ENCODE measurements around the gene SHOC2. TPM values are rescaled to one million over a fixed set of nuclear protein-coding genes. Genes with fewer than 3 reads are reported as not detected.

Gene SHOC2
- total RNA-seq = 10 to 100 TPM; 28.4 to 41.9 (median 36.2) TPM

DNA sequence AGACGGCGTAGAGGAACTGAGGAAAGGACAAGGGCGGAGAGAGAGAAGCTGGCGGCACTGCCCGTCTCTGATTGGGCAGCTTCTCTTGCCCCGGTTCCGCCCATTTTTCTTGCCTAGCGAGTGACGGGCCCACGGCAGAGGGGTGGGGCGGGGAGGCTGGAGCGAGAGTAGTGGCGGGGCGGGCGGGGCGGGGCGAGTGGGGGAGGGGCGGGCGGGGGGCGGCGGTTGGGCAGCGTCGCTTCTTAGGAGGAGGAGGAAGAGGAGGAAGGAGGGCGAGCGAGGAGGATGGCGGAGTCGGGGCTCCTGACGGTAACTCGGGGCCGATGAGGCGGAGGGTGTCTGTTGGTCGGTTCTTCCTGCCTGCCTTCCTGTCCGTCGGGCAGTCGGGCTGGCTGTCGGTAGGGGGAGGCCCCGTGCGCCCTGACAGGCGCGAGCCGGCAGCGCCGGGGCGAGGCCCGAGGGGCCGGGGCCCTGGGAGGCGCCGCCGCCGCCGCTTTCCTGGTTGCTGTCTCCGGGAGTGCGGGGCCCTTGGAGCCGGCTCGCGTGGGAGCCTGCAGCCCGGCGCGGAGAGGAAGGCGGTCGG is at the start of gene SHOC2:
SHOC2 (plus strand) TSS at position 256 of the 583 bp plus-strand sequence. CDS start 44,755 bp downstream, outside the sequence.
- 0 to 1% methylated on average over 27 to 47 of the region's 61 CpGs for WGBS, 2 donors
- intact Hi-C loops (cut with DNase I; ENCODE audit: low total_unique reads) = no loop called here
- TF ChIP-seq POLR2A (IDR thresholded peaks at IDR 0.05) = no peak
- TF ChIP-seq, protein P1, sequence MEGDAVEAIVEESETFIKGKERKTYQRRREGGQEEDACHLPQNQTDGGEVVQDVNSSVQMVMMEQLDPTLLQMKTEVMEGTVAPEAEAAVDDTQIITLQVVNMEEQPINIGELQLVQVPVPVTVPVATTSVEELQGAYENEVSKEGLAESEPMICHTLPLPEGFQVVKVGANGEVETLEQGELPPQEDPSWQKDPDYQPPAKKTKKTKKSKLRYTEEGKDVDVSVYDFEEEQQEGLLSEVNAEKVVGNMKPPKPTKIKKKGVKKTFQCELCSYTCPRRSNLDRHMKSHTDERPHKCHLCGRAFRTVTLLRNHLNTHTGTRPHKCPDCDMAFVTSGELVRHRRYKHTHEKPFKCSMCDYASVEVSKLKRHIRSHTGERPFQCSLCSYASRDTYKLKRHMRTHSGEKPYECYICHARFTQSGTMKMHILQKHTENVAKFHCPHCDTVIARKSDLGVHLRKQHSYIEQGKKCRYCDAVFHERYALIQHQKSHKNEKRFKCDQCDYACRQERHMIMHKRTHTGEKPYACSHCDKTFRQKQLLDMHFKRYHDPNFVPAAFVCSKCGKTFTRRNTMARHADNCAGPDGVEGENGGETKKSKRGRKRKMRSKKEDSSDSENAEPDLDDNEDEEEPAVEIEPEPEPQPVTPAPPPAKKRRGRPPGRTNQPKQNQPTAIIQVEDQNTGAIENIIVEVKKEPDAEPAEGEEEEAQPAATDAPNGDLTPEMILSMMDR (IDR thresholded peaks at IDR 0.05) = no peak
- peak within 1 kb of the TSS; percentile 75 for H3K4me3 ChIP-seq (ENCODE audit: low read depth, poor library complexity, severe bottlenecking)
- peak in 1 of 2 donors; percentile 100 for DNase-seq (ENCODE audit: low spot score in 2 of 2)

DNA sequence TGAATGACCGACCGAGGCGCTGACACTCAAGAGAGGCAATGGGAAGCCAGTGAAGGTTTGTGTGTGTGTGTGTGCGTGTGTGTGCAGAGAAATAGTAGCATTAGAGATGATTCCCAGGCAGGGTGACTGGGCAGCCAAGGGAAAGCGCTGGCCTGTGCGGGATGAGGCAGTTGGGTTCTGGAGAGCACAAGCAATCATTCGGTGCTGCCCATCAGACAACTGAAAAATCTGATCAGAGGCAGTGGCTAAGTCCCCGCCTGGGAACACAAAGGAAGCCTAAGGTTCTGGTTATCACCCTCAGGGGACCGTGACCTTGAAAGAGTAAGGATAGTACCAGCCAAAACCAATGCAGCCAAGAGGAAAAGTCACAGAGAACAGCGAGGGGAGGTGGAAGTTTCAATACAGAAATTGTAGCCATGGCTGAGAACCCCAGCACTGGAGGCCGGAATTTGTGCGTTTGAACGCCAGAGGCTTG is 48.5 kb upstream of the SHOC2 start:
- TF ChIP-seq, protein P1 (IDR thresholded peaks at IDR 0.05) = no peak
- TF ChIP-seq POLR2A (IDR thresholded peaks at IDR 0.05) = no peak
- peak in 1 of 2 donors; percentile 87 for DNase-seq (ENCODE audit: low spot score in 2 of 2)
- intact Hi-C loops (cut with DNase I; ENCODE audit: low total_unique reads) = no loop called here
- no peak overlapping the region for H3K4me3 ChIP-seq (ENCODE audit: low read depth, poor library complexity, severe bottlenecking)
- whole genome bisulfite sequencing, 2 donors = 46 to 47% methylated on average over 13 of the region's 13 CpGs

DNA sequence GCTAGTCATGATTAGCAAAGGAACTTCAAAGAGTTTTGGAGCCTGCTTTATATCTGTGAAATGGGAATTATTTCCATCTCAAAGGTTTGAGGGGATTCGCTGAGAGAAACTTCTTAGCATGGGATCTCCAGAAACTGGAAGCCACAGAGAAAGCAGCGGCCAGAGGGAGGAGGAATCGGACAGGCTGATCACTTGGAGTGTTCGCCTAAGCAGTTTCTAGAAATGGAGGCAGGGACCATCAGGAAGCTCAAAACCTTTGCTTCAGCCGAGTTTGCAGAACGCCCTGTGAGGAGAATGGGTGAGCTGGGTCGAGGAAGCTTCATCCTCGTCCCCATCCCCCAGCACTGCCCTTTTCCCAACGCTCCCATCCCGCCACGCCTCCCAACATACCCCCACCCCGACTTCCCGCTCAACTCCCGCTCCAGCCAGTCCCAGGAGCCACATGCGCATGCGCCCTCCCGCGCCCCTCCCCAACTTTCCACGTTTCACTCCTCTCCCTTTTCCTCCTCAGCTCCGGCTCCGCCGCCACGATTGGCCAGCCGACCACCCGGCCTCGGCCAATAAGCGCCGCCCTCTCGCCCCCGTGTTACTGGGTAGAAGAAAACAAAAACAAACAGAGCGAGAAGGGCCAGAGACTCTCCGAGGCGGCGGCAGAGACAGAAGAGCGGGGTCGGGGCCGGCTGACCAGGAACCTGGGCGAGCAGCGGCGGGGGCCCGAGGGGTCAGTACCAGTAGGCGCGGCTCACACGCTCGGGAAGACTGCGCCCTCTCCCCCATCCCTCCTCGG is 47.9 kb upstream of the SHOC2 start, which contains the start of gene PDCD4:
PDCD4 (plus strand) TSS at position 631 of the 787 bp plus-strand sequence. CDS start 4,100 bp downstream, outside the sequence.
- intact Hi-C loops (cut with DNase I; ENCODE audit: low total_unique reads) = no loop called here
- peak in 1 of 2 donors; percentile 80 for TF ChIP-seq POLR2A (IDR thresholded peaks at IDR 0.05)
- TF ChIP-seq, protein P1 (IDR thresholded peaks at IDR 0.05) = no peak
- peak within 1 kb of the TSS; percentile 65 for H3K4me3 ChIP-seq (ENCODE audit: low read depth, poor library complexity, severe bottlenecking)
- DNase-seq (ENCODE audit: low spot score in 2 of 2) = peak; percentile 100
- WGBS, 2 donors = 0 to 1% methylated on average over 41 to 45 of the region's 47 CpGs

DNA sequence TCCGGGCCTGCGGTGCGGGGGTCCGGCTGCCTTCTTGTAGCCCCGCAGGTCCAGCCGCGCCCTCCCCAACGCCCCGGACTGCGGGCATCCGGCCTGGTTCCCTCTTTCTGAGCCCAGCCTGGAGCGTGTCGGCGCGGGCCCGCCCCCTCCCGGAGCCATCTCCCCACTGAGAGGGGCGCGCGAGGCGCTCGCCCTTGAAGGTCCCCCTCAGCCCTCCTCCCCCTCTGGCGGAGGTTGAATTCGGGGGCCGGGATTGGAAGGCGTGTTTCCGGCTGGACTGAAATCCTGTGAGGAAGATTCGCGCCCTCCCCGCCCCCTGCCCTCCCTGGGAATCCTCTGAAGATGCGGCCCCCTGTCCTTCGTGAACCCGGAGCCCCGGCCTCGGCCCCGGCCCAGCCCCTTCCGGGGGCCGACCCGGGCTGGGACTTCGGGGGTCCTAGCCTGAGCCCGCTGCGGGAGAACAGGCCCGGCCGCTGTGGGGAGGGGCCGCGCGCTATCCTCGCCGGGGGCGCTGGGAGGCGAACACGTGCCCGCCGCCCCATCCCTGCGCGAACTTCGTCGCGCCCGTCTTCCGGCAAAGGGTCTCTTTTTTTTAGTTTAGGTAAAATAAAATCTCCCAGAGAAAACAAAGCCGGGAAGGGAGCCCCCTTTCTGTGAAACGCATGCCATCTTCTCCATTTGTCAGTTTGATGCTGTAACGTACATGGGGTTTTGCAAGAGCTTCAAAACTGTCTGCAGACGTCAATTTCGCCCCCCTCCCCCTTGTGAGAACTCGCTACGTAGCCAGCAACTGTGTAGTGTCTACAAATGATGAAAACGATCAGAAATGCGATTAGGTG is 47.0 kb upstream of the SHOC2 start:
- intact Hi-C loops (cut with DNase I; ENCODE audit: low total_unique reads) = no loop called here
- peak; percentile 74 to 95 for DNase-seq (ENCODE audit: low spot score in 2 of 2)

More for the DNA sequence above, 47.0 kb upstream of the SHOC2 start:
- H3K4me3 ChIP-seq (ENCODE audit: low read depth, poor library complexity, severe bottlenecking) = peak overlapping the region; percentile 65
- WGBS, 2 donors = 0 to 1% methylated on average over 32 to 64 of the region's 70 CpGs
- TF ChIP-seq, protein P1 (IDR thresholded peaks at IDR 0.05) = no peak
- TF ChIP-seq POLR2A (IDR thresholded peaks at IDR 0.05) = no peak
